HG03558 (cell line): ENCODE data around the gene SOX21.

ENCODE experiments used
- ATAC-seq: cut with Tn5 transposase; IDR thresholded peaks from one replicate; pipeline ENCODE4 v1.9.1; 2021; ENCODE audit warnings: moderate number of reproducible peaks; ENCODE audit not compliant: unreplicated experiment; ENCODE audit errors: extremely low read depth

Gene SOX21

DNA sequence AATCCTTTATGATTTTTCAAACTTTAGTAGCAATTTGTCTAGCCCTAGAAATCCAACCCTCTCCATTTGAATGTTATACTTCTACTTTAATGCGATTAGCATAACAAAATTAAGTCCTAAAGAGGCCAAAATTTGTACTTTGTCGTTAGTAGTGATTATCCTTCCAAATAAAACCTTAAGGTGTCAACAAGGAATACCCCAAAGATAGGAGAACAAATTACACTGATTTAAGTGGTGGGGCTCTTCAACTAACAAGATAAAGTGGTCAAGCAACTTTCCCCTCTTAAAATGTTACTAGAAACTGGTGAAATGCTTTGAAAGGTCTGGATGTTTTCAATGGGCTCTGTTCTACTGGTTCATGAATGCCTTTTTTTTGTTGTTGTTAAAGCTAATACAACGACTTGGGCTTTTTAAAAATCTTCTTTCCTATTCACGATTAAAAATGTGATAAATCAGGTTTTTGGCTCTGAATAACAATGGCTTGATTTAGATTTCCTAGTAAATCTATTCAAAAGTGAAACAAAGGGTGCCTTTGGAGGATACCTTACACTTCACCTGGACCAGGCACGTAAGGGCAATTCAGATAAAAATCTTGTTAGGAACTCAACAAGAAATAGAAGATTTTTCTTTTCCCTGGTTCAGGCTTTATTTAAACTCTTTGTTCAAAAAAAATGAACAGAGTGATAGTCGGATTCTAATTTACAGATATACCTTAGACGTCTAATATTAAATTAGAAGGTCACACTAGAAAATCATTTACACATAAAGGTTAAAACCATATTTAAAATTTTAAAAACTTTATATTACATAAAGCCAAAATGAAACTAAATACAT, 3.1 kb downstream of the SOX21 start:
- ATAC-seq = no peak

DNA sequence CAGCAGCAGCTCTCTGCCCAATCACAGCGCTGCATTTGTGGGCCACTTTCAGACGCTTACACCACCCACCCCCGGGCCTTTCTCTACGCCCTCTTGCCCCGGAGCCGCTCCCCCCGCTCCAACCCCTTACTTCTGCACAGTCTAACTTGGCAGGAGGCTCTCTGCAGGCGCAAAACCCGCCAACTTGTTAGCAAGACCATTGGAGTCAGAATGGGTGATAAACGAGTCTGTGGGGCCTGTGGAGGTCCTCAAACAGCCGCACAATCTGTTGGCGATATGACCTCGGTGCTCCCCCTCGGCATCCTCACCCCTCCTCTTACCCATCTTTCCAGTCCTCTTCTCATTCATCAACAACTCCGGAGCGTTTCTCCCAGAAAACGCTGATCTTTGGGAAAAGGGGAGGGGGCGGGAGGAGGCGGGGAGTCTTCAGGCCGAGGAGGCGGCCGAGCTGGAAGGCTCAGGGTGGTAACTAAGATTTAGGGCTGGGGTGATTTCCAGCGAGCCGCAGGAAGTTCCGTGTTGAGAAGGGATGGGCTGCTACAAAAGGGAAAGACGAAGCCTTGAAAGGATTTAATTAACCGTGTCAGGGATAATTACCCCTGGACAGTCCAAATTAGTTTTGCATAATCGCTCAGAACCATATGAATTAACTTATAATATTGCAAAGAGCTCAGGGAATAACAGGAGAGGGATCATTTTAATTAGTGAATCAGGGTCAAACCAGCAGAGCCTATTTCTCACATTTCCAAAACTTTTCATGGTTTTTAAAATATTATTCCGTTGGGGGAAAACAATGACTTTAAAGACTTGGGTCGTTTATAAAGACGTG, 4.1 kb downstream of the SOX21 start:
- ATAC-seq = no peak

DNA sequence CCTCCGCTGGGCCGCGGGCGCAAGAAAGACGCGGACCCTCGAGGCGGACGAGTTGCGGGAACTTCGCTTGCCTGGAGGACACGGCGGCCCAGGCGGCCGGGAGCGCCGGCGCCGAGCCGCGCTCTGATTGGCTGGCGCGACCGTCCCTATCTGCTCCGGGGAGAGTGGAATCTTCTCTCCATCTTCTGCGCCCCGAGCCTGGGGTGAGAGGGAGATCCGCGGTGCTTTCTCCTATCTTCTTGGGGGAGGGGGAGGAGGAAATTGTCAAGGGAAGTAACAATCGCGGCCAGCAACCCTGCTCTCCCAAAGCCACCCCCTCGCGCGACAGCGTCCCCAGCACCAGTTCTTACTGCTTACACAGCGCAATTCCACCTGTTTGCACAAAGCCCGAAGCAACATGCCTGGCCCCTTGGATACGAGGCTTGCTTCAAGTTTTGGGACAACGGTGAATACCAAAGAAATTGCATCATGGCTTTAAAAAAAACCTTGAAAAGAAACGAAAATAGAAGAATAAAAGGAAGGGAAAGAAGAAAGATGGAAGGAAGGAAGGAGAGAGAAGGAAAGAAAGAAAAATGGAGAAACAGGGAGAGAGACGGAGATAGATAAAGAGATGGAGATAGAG, 4.8 kb downstream of the SOX21 start:
- ATAC-seq = no peak

DNA sequence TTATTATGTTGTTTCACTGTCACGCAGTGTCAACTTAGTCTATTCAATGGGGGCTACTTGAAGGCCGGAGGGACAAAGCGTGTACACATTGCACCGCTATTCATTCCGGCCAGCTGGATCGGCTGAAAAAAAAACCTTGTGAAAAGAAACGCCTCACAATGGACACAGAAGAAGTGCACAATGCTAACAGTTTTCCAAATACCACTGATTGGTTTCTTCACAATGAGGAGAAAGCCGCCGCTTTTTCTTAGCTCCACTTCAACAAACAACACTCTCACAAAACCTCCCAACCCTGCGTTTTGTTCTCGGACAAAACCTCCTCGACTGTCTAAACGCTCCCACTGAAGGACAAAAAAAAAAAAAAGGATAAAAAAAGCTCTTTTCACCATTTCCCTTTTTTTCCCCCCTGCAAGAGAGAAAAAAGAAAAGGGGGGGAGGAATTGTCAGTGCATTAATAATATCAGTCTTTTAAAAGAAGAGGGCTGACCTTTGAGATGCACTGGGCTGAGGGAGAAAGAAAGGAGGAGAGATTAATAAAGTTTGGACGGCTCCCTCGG, 5.4 kb downstream of the SOX21 start:
- ATAC-seq = no peak

DNA sequence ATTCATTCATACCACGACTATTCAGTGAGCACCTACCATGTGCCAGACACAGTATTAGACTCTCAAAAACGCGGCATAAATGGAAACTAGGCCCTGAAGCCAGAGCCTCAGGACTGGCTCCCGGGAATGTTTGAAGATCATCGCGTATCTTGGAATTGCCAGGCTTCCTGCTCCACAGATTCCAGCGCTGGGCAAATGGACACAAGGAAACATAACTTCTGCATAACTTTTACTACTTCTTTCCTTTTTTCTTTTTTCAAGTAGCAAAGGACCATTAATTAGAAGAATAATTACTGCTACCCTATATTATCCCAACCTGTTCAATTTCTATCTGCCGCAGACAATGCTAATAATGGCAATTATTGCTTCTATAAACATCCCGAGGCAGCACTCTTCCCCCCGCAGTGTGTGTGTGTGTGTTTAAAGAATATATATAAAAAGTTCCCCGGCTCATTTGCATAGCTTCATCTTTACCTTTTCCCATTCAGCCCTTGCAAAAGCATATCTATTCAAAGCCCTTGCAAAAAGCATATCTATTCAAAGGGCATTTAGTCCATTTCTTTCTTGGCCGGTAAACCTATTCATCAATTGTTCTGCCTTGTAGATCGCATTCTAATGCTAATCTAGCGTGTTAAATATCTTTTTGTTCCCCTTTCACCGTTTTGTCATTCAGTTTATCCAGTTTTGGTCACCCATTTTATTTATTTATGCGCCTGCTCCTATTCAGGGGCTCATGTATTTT, 6.1 kb downstream of the SOX21 start:
- ATAC-seq = no peak

DNA sequence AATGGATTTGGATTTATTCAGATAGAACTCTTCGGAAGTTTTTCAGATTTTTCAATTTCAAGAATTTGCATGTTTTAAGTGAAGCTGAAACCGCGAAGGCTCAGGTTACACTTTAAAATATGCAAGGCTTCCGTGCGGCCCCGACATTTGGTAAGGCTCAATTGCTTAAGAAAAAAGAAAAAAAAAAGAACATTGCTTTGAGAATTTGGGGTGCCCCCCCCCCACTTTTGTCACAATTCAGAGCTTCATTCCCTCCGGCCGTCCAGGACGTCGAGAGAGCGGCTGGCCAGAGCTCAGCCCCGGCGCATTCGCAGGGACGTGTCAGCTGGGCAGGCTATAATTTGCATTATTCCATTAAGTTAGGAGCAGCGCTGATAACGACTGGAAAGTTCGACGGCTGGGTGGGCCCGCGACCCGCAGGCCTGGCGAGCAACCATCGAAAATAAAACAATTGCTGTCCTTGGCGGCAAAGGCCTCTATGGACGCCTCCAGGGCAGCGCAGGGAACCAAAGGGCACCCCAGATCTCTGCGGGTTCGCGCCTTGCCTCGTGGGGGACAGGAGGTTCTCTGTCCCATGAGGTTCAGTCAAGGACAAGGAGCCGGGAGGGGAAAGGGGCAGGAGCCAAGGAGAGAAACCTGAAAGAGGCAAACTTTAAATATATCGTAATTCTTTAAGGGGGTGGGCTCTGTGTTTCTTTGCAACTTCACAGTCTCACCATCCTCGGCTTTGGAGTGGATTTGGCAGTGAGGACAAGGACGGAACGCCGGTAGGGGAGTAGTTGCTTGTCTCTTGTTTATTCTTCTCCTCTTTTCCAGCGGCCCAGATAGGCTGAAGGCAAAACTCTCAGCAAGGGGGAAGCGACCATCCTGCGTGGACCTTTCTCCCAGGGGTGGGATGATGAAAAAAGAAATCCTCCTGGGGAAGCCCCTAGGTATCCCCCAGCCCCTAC, 7.0 kb downstream of the SOX21 start:
- no peak for ATAC-seq

DNA sequence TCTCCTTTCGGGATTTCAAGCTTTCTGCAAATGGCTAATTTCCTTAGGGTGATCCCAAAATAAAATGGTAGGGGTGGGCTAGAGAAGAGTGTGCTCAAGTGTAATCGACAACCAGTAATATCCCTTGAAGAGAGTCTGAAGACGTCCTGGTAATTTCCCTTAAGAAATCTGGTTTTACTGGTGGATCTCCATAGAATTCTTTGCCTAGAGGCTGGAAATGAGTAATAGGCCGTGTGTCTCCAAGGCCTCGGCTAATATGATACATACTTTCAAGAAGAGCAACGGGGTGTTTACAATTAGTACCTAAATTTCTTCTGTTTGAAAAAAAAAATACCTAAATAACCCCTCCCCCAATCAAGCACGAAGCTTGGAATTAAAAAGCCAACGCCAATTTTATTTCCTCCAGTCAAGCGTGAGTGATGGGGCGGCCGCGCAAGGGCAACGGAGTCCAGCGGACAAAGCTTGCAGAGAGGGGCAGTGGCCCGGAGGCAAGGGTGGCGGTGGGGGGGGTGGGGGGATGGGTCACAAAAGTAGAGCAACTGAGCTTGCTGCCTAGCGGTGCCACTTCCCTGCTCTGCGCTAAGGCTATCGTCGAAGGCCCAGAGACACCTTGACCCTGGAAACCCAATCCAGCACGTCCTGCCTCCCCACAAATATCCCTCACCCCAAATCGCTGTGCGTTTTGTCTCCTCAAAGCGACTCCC, 7.8 kb downstream of the SOX21 start:
- no peak for ATAC-seq

DNA sequence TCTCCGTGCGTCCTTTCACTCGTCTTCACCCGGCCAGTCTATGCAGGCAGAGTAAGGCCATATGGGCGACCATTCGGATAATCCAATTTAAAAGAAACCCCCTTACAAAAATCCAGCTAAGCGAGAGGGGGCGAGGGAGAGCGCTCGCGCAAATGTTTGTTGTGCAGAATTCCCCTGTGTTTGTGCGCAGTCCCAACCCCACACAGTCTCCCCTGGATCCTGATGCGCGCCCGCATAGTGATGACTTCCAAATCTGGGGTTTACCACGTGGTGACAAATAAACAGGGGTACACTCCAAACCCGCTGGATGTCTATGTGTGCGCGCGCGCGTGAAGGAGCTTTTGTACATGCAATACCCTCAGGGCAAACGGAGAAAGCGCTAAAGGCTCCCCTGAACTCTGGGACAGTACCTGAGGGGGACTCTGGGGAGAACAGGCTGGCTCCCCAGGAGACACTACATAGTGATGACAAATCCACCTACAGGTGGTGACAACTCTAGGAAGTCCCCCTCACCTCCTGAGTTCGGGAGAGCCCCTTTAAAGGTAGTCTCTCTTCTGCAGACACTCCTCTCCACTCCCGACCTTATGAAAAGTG, 8.5 kb downstream of the SOX21 start:
- ATAC-seq = no peak

DNA sequence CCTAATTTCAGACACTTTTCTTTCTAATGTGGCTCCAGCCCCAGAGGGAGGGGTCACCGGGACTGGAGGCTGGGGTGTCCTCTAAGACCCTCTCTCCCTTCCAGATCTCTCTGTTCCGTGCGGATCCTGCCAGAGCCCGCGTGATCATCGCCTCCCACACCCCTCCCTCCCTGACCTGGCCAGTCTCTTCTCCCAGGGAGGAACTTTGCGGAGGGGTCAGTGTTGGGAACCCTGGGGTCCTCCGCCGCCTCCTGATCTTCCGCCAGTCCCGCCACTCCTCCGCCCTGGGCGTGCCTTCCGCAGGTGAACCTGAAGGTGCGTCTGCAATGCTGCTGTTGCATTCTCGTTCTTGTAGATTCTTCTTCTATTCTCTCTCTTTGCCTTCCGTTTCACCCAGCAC, 9.1 kb downstream of the SOX21 start:
- no peak for ATAC-seq

DNA sequence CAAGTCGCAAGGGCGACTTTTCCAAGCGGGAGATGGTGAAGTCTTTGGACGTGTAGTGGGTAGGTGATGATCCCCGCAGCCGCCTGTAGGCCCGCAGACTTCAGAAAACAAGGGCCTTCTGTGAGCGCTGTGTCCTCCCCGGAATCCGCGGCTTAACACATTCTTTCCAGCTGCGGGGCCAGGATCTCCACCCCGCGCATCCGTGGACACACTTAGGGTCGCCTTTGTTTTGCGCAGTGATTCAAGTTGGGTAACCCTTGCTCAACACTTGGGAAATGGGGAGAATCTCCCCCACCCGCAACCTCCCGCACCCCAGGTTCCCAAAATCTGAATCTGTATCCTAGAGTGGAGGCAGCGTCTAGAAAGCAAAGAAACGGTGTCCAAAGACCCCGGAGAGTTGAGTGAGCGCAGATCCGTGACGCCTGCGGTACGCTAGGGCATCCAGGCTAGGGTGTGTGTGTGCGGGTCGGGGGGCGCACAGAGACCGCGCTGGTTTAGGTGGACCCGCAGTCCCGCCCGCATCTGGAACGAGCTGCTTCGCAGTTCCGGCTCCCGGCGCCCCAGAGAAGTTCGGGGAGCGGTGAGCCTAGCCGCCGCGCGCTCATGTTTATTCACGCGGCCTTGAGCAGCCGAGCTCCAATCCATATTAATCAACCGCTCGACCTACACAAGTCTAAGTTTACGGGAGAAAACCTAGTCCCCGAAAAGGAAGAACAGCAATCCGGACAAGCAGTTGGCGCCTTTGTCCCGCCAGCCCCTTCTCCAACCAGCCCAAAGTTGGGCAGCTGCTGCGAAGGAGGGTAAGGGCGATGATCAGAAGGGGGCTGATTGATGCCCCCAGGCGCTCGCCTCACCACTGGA, 9.9 kb downstream of the SOX21 start:
- no peak for ATAC-seq

DNA sequence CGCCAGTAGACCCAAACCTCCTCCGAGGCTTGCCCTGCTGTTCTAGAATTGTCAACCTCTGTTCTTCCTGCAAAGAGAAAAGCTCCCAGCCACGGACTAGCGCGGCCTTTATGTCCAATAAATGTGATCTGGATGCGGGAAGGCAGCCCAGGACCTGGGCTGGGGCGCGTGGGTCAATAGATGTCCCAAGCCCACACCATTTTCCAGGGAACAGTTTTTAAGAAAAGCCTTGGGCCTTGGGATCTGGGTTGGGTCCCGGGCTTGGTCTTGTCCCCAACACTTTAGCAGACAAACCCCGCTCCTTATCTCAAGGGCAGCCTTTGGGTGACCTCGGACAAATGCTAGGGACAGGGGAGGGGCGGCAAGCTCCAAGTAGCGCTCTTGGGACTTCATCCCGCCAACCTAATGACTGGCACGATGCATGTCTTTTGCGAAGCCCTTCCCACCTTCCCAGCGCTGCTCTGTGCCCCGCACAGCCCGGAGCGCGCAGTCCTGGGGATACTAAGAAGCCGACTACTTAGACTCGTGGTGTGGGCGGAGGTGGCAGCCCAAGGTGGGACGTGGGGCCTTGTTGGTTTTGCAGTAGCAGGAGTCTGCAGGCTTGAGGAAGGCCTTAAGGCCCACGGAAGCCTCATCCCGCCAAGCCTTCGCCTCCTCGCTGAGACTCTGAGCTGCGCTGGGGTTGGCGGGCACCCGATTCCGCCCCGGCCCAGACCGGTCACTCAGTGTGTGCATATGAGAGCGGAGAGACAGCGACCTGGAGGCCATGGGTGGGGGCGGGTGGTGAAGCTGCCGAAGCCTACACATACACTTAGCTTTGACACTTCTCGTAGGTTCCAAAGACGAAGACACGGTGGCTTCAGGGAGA, 10.8 kb downstream of the SOX21 start:
- ATAC-seq = no peak

DNA sequence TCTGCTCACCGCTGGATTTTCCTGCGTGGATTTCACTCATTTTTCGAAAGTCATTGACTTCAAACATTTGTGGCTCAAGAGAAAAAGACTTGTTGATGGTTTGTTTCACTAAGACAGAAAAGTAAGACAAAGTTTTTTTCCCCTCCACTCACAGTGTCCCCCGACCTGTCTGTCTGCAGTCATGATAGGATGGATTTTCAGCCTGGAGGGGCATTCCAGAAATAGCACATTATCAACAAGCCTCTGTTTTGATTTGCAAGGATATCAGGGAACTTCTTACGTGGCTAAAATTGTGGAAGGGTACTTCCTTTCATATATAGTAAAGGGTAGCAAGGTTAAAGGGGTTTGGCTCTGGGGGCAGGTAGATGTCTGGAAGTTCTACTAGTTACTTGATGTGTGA, 11.8 kb downstream of the SOX21 start:
- no peak for ATAC-seq

DNA sequence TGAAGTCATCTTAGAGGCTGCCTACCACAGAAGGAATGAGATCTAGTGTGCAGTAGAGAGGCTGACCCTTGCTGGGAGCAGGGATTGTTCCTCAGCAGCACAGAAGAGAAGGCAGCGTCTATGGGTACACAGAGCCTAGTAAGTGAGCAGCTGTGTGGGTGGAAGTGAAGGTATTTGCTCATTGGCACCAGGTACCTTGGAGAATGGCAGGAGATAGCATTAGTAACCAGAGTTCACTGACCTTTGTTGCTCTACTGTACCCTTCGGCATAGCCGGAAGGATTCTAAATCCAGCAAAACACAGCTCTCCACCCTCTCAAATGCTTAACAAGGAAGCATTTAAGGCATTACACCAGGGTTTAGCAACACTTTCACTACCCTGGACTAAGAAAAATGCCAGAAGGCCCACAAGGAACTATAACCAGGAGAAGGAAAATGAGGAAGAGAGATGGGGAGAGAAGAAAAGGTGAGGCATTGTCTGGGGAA, 12.3 kb downstream of the SOX21 start:
- no peak for ATAC-seq

DNA sequence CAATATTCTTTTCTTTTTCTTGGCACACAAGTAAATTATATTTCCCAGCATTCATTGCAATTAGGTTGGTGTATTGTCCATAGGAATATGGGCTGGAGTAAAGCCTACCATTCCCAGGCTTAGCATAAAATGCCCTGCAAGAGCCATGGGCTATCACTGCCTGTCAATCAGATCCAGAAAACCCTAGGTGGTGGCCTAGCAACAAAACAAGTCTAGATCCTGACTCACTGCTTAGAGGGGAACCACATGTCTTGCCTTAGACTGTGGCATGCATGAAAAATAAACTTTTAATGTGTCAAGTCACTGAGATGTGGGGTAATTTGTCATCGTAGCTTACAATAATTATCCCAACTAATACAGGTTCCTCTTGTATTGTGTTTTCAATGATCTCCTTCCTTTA, 16.2 kb downstream of the SOX21 start:
- no peak for ATAC-seq

DNA sequence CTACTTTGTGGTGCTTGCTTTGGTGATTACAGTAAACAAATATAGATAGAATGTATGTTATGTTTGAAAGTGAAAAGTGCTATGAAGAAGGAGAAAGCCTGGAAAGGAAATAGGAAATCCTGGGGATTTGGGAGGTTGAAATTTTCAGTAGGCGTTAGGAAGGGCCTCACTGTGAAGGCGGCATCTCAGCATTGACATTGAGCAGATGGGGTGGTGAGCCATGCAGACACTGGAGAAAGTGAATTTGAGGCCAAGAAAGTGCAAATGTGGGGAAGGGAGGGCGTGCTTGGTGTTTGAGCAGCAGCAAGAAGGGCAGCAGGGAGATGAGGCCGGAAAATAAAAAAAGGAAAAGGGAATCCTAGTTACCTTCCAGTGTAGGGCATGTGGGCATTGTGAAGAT, 20.3 kb downstream of the SOX21 start:
- ATAC-seq = no peak

DNA sequence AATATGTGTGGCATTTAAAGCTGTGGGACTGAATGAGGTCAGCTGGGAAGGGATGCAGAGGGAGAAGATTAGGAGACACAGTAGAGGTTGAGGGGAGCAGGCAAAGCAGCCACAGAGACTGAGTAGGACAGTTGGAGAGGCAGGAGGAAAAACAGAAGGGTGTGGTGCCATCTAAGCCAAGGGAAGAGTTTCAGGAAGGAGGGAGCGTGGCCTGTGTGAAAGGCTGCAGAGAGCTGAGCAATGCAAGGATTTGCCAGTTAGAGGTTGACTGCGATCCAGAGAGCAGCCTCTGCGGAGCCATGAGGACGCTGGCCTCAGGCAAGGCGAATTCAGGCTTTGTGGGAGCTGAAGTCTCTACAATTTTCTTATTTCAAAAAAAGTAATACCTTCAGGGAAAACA, 28.9 kb downstream of the SOX21 start:
- ATAC-seq = no peak
